Kidney epithelial cell (primary cell): ENCODE results near the gene KCNK13. TPM values are rescaled to one million over a fixed set of nuclear protein-coding genes. Genes with fewer than 3 reads are reported as not detected.

Source experiments
- DNase-seq: peaks from one replicate; pipeline ENCODE4 v3.0.0-alpha.2; 2010; ENCODE audit warnings: low read depth
- H3K27me3 ChIP-seq: 2 replicates; pipeline ENCODE4 v1.6.0; 2011; ENCODE audit warnings: low read length; ENCODE audit not compliant: control insufficient read depth, insufficient read depth
- H3K36me3 ChIP-seq: 2 replicates; pipeline ENCODE4 v1.5.1; 2011; ENCODE audit warnings: low read length; ENCODE audit not compliant: control insufficient read depth, insufficient read depth
- H3K4me3 ChIP-seq: 2 replicates; pipeline ENCODE4 v1.5.1; 2011; ENCODE audit warnings: low read depth, mild to moderate bottlenecking, control low read depth, low read length
- total RNA-seq: library from RNA; depleted of rRNA; stranded (reverse); fragments of >200 nt; gene quantifications from 2 replicates; pipeline ENCODE4 v1.2.3, GENCODE V29; 2015
- TF ChIP-seq, protein P1 (sequence below): IDR thresholded peaks from 2 replicates; pipeline ENCODE4 v1.5.1; 2011; ENCODE audit warnings: mild to moderate bottlenecking, moderate library complexity, low read length, control low read depth, inconsistent platforms; ENCODE audit not compliant: insufficient read depth, poor library complexity, severe bottlenecking

KCNK13 gene
- total RNA-seq, 1 donor from 2014 or later = 0.13 TPM

DNA sequence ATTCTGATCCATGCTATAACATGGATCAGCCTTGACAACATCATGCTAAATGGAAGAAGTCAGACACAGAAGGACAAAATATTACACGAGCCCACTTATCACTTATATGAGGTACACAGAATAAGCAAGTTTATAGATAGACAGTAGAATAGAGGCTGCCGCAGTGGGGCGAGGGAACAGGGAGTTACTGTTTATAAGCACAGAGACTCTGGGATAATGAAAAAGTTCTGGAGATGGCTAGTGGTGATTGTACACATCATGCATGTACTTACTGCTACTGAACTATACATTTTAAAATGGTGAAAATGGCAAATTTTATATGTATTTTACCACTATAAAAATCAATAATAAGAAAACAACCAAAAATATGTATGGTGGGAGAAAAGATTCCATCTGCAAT, 99.3 kb downstream of the KCNK13 start:
- TF ChIP-seq, protein P1, sequence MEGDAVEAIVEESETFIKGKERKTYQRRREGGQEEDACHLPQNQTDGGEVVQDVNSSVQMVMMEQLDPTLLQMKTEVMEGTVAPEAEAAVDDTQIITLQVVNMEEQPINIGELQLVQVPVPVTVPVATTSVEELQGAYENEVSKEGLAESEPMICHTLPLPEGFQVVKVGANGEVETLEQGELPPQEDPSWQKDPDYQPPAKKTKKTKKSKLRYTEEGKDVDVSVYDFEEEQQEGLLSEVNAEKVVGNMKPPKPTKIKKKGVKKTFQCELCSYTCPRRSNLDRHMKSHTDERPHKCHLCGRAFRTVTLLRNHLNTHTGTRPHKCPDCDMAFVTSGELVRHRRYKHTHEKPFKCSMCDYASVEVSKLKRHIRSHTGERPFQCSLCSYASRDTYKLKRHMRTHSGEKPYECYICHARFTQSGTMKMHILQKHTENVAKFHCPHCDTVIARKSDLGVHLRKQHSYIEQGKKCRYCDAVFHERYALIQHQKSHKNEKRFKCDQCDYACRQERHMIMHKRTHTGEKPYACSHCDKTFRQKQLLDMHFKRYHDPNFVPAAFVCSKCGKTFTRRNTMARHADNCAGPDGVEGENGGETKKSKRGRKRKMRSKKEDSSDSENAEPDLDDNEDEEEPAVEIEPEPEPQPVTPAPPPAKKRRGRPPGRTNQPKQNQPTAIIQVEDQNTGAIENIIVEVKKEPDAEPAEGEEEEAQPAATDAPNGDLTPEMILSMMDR = no peak
- peaks cover 2% of the 10 kb centered on the region for H3K27me3 ChIP-seq
- no peaks in the 10 kb centered on the region for H3K36me3 ChIP-seq
- no peak overlapping the region for H3K4me3 ChIP-seq
- DNase-seq = no peak

DNA sequence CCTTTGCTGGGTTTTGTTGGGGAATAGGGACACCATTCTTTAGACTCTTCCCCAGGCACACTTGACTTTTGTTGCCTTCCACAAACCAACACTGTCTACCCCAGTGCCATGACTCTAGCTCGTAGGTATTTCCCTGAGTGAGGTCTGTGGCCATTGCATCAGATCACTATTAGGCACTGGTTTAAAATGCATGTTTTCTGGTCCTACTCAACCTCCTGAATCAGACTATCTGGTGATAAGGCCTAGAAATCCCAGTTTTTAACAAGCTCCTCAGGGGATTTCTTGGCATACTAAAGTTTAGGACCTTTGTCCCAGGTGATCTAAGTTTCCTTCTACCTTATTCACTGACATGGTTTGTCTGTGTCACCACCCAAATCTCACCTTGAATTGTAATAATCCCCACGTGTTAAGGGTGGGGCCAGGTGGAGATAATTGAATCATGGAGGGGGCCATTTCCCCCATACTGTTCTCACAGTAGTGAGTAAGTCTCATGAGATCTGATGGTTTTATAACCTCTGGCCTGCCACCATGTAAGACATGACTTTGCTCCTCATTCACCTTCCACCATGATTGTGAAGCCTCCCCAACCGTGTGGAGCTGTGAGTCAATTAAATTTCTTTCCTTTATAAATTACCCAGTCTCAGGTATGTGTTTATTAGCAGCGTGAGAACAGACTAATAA, 106.8 kb downstream of the KCNK13 start:
- TF ChIP-seq, protein P1 = no peak
- Histone ChIP-seq H3K36me3 (no peaks in the 10 kb centered on the region), H3K4me3 (no peak overlapping the region), H3K27me3 (no peaks in the 10 kb centered on the region)
- DNase-seq = no peak

DNA sequence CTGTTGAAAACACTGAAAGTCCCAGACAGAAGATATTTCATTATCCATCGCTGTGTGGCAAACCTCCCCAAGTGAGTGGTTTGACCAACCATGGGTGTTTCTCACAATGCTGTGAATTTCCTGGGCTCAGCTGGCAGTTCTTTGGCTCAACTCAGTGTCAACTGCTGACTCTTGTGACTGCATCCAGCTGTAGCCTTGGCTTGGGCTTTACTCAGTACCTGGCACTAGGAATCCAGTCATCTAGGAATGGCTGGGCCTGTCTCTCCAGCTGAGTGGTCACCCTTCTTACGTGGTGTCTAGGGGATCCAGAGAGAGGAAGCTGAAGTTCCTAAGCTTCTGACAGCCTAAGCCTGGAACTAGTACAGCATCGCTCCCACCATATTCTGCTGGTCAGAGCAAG, 113.8 kb downstream of the KCNK13 start:
- Histone ChIP-seq H3K27me3 (no peaks in the 10 kb centered on the region), H3K4me3 (no peak overlapping the region), H3K36me3 (no peaks in the 10 kb centered on the region)
- TF ChIP-seq, protein P1 = no peak
- no peak for DNase-seq

DNA sequence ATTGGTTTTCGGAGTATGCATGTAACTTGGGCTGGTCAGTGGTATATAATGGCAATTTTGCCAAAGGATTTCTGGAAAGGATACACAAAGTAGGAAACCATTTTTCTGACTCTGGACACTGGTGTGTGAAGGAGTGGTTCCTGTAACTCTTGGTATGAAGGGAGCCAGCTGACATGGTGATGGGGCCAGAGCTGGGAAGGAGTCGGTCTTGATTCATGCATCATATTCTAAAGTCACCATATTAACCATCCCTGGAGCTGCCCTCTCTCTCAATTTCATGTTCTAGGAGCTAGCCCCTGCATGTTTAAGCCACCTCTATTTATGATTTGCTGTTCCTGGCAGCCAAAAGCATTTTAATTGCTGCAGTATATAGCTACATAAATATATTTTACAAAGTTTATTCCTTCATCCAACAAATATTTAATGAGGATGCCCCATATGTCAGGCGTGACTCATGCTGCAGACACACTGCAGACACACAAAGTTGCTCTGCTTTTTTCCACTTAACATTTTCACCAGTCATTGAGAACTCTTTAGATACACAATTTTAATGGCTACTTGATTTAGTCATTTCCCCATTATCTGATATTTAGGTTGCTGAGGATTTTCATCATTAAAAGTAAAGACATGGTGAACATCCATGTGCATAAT, 115.9 kb downstream of the KCNK13 start:
- Histone ChIP-seq H3K27me3 (no peaks in the 10 kb centered on the region), H3K36me3 (no peaks in the 10 kb centered on the region), H3K4me3 (no peak overlapping the region)
- TF ChIP-seq, protein P1 = no peak
- no peak for DNase-seq

DNA sequence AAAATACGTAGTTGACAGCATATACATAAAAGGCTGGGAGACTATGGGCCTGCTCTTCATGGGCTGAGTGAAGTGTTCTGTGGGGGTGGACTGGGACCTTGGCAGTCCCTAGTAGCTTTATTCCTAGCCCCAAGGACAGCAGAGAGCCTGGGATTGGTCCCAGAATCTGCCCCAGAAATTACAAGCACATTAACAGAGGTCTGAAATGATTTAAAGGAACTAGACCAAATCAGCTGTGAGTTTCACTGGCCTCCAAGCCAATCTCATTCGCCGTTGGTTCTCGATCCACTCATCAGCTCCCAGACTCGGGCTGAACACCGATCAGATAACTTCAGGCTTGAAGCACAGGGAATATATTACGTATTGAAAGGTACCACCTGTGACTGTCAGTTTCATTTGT, 117.6 kb downstream of the KCNK13 start:
- DNase-seq = no peak
- no peaks in the 10 kb centered on the region for H3K36me3 ChIP-seq
- no peak overlapping the region for H3K4me3 ChIP-seq
- TF ChIP-seq, protein P1 = no peak
- no peaks in the 10 kb centered on the region for H3K27me3 ChIP-seq
